Right kidney (tissue), 9 donors: ENCODE measurements around the gene ISL2.
A peak's percentile ranks its signal among the peaks of the same experiment; 100 is the strongest.
"Not testable (repeated sequence)": the region's sequence is repeated elsewhere in the genome, so short reads cannot be mapped to it uniquely, and the experiment has no call there.

Source experiments
- DNase-seq: peaks from one replicate; pipeline ENCODE4 v3.0.0-alpha.2; 2016
- long read RNA-seq, 8 donors: transcript quantifications; one replicate each; lab custom pipeline, GENCODE V29; 2026

Gene ISL2
- long read RNA-seq, donor 1: 0 reads
- long read RNA-seq, donor 2: 0 reads
- long read RNA-seq, donor 3: 0 reads
- long read RNA-seq, donor 4: 0 reads
- long read RNA-seq, donor 5: 0 reads
- long read RNA-seq, donor 6: 0 reads
- long read RNA-seq, donor 7: 0 reads
- long read RNA-seq, donor 8: 0 reads

- peak; percentile 63 for DNase-seq
Observed at GRCh38 chr15:76336254-76337058, at the start of gene ISL2. ISL2 (plus strand) TSS chr15:76336773; CDS start chr15:76336884, 111 bp downstream.

- DNase-seq: no peak
Observed at GRCh38 chr15:76289582-76289981, 47.0 kb upstream of the ISL2 start.

GRCh38 chr15:76293361-76293760, 43.2 kb upstream of the ISL2 start:
- DNase-seq: no peak

GRCh38 chr15:76294463-76294862, 42.1 kb upstream of the ISL2 start:
- not testable (repeated sequence) for DNase-seq

- DNase-seq: no peak
Observed at GRCh38 chr15:76296849-76297248, 39.7 kb upstream of the ISL2 start.

- DNase-seq: not testable (repeated sequence)
Observed at GRCh38 chr15:76297951-76298350, 38.6 kb upstream of the ISL2 start.

GRCh38 chr15:76298986-76299385, 37.6 kb upstream of the ISL2 start:
- DNase-seq: no peak

- no peak for DNase-seq
Observed at GRCh38 chr15:76299786-76300185, 36.8 kb upstream of the ISL2 start.

- DNase-seq: no peak
Observed at GRCh38 chr15:76303909-76304308, 32.7 kb upstream of the ISL2 start.

- DNase-seq: no peak
Observed at GRCh38 chr15:76309601-76310330, 26.8 kb upstream of the ISL2 start.

GRCh38 chr15:76310475-76311099, 26.0 kb upstream of the ISL2 start:
- DNase-seq: no peak

GRCh38 chr15:76311100-76311953, 25.2 kb upstream of the ISL2 start, which contains the start of gene ETFA:
ETFA (minus strand) TSS chr15:76311469; CDS start chr15:76311388, 81 bp downstream.
- DNase-seq: peak; percentile 95

- DNase-seq: no peak
Observed at GRCh38 chr15:76312540-76313174, 23.9 kb upstream of the ISL2 start.

- DNase-seq: not testable (repeated sequence)
Observed at GRCh38 chr15:76313175-76313567, 23.4 kb upstream of the ISL2 start.

- no peak for DNase-seq
Observed at GRCh38 chr15:76313731-76314130, 22.8 kb upstream of the ISL2 start.

GRCh38 chr15:76320012-76320411, 16.6 kb upstream of the ISL2 start:
- DNase-seq: no peak

GRCh38 chr15:76321171-76321570, 15.4 kb upstream of the ISL2 start:
- DNase-seq: no peak

GRCh38 chr15:76321602-76322001, 15.0 kb upstream of the ISL2 start:
- no peak for DNase-seq

- DNase-seq: no peak
Observed at GRCh38 chr15:76324066-76324465, 12.5 kb upstream of the ISL2 start.

- no peak for DNase-seq
Observed at GRCh38 chr15:76325704-76326103, 10.9 kb upstream of the ISL2 start.
